ENCODE results near the gene FAM136A.
"Not testable (repeated sequence)": the region's sequence is repeated elsewhere in the genome, so short reads cannot be mapped to it uniquely, and the experiment has no call there.

FAM136A gene

GRCh38 chr2:70301344-70302194, at the start of gene FAM136A:
Gene FAM136A, minus strand, starts transcription at chr2:70302067. Its CDS starts 56 bp downstream, at chr2:70302011.
- peak; percentile 92 to 93 for DNase-seq

- DNase-seq, result no peak
Measured at GRCh38 chr2:70349921-70350685, 48.2 kb upstream of the FAM136A start.

GRCh38 chr2:70347831-70348230, 46.0 kb upstream of the FAM136A start:
- no peak for DNase-seq

GRCh38 chr2:70344195-70344594, 42.3 kb upstream of the FAM136A start:
- no peak for DNase-seq

- DNase-seq, result no peak
Measured at GRCh38 chr2:70341477-70341765, 39.6 kb upstream of the FAM136A start.

- peak; percentile 48 to 51 for DNase-seq
Measured at GRCh38 chr2:70340761-70341476, 39.1 kb upstream of the FAM136A start.

- no peak for DNase-seq
Measured at GRCh38 chr2:70340075-70340474, 38.2 kb upstream of the FAM136A start.

- no peak for DNase-seq
Measured at GRCh38 chr2:70336552-70336951, 34.7 kb upstream of the FAM136A start.

GRCh38 chr2:70331012-70331411, 29.1 kb upstream of the FAM136A start:
- DNase-seq, result no peak

- DNase-seq, result no peak
Measured at GRCh38 chr2:70330476-70330875, 28.6 kb upstream of the FAM136A start.

- no peak for DNase-seq
Measured at GRCh38 chr2:70328921-70329561, 27.2 kb upstream of the FAM136A start.

- no peak for DNase-seq
Measured at GRCh38 chr2:70325875-70326274, 24.0 kb upstream of the FAM136A start.

- DNase-seq, result no peak
Measured at GRCh38 chr2:70322518-70322917, 20.7 kb upstream of the FAM136A start.

GRCh38 chr2:70321370-70321769, 19.5 kb upstream of the FAM136A start:
- DNase-seq, result no peak

GRCh38 chr2:70314640-70315039, 12.8 kb upstream of the FAM136A start:
- DNase-seq, result no peak

GRCh38 chr2:70312560-70312959, 10.7 kb upstream of the FAM136A start:
- no peak for DNase-seq

- no peak for DNase-seq
Measured at GRCh38 chr2:70310899-70311298, 9.0 kb upstream of the FAM136A start.

- DNase-seq, result no peak
Measured at GRCh38 chr2:70305531-70305930, 3.7 kb upstream of the FAM136A start.

- DNase-seq, result no peak
Measured at GRCh38 chr2:70304498-70304897, 2.6 kb upstream of the FAM136A start.

GRCh38 chr2:70303186-70303585, 1.3 kb upstream of the FAM136A start:
- DNase-seq, result no peak

GRCh38 chr2:70302195-70302546, 304 bp upstream of the FAM136A start:
- not testable (repeated sequence) for DNase-seq

GRCh38 chr2:70300771-70301343, 1.0 kb downstream of the FAM136A start:
- no peak for DNase-seq

GRCh38 chr2:70297828-70298227, 4.0 kb downstream of the FAM136A start:
- DNase-seq, result not testable (repeated sequence)

All from activated T-cell treated with anti-CD3 and anti-CD28 coated beads, Interleukin-2, amount 50 U/mL, for 48 hours (primary cell).